ENCODE results near the gene FHIT. TPM values are rescaled to one million over a fixed set of nuclear protein-coding genes. Genes with fewer than 3 reads are reported as not detected.

The FHIT gene
- total and polyA plus RNA-seq, 11 donors: 4.2 to 26.8 (median 16.5) TPM

- Histone ChIP-seq H3K27ac (no peak overlapping the region), H3K9me3 (no peaks in the 10 kb centered on the region), H3K36me3 (no peaks in the 10 kb centered on the region), H3K27me3 (no peaks in the 10 kb centered on the region), H3K4me3 (no peak overlapping the region), H3K4me1 (peaks cover 0 to 4% (median 0%) of the 10 kb centered on the region in 12 donors)
- no peak for TF ChIP-seq CTCF (IDR thresholded peaks at IDR 0.05)
- no peak for TF ChIP-seq POLR2A (IDR thresholded peaks at IDR 0.05)
- no peak for ATAC-seq
- DNase-seq: no peak
- 91 to 95% (median 93%) methylated on average over 3 of the region's 3 CpGs for WGBS, 4 donors
- intact Hi-C loops (cut with DNase I): no loop called here
Observed at GRCh38 chr3:60149501-60149900, 1101.8 kb downstream of the FHIT start.

GRCh38 chr3:60147249-60147950 lies 1103.9 kb downstream of the FHIT start:
- DNase-seq (no peak), ATAC-seq (no peak)
- 68 to 82% (median 80%) methylated on average over 15 of the region's 15 CpGs for WGBS, 4 donors
- Histone ChIP-seq H3K4me3 (no peak overlapping the region), H3K4me1 (peaks cover 0 to 2% (median 0%) of the 10 kb centered on the region in 12 donors), H3K27ac (no peak overlapping the region), H3K9me3 (no peaks in the 10 kb centered on the region), H3K27me3 (no peaks in the 10 kb centered on the region), H3K36me3 (no peaks in the 10 kb centered on the region)
- intact Hi-C loops (cut with DNase I): no loop called here
- no peak for TF ChIP-seq CTCF (IDR thresholded peaks at IDR 0.05)
- no peak for TF ChIP-seq POLR2A (IDR thresholded peaks at IDR 0.05)

- peaks cover 0 to 5% (median 0%) of the 10 kb centered on the region in 12 donors for H3K4me1 ChIP-seq
- H3K4me3 ChIP-seq: no peak overlapping the region
- intact Hi-C loops (cut with DNase I): no loop called here
- H3K9me3 ChIP-seq: no peaks in the 10 kb centered on the region
- no peak for TF ChIP-seq CTCF (IDR thresholded peaks at IDR 0.05)
- TF ChIP-seq POLR2A (IDR thresholded peaks at IDR 0.05): no peak
- H3K27me3 ChIP-seq: no peaks in the 10 kb centered on the region
- DNase-seq (no peak), ATAC-seq (no peak)
- H3K36me3 ChIP-seq: no peaks in the 10 kb centered on the region
- 0 to 38% (median 34%) methylated on average over 1 of the region's 1 CpG for WGBS, 4 donors
- no peak overlapping the region for H3K27ac ChIP-seq
Observed at GRCh38 chr3:60146121-60146520, 1105.1 kb downstream of the FHIT start.

- Histone ChIP-seq H3K27me3 (no peaks in the 10 kb centered on the region), H3K4me1 (peaks cover 0 to 5% (median 0%) of the 10 kb centered on the region in 12 donors), H3K9me3 (no peaks in the 10 kb centered on the region), H3K27ac (no peak overlapping the region), H3K36me3 (no peaks in the 10 kb centered on the region), H3K4me3 (no peak overlapping the region)
- intact Hi-C loops (cut with DNase I): no loop called here
- DNase-seq (no peak), ATAC-seq (no peak)
- TF ChIP-seq POLR2A (IDR thresholded peaks at IDR 0.05) (no peak), CTCF (IDR thresholded peaks at IDR 0.05) (no peak)
- 76 to 94% (median 84%) methylated on average over 1 of the region's 1 CpG for WGBS, 4 donors
Observed at GRCh38 chr3:60144071-60144470, 1107.2 kb downstream of the FHIT start.
